WTC11 (cell line): ENCODE measurements around the gene MCF2L. TPM values are rescaled to one million over a fixed set of nuclear protein-coding genes. Genes with fewer than 3 reads are reported as not detected.

Experiments
- ATAC-seq: fragments of 200-7000 bp; cut with Tn5 transposase; 2 replicates; pipeline ENCODE4 v1.10.0; 2021; ENCODE audit warnings: mild to moderate bottlenecking, moderate library complexity
- CTCF ChIA-PET: fragments of 300-600 bp; sonication (Branson Sonifier 250); formaldehyde crosslinking; loops from one replicate; lab custom pipeline; 2021; ENCODE audit warnings: antibody characterized with exemption; lab: Charles Lee
- POLR2A ChIA-PET: fragments of 350-600 bp; sonication (Branson Sonifier 250); formaldehyde crosslinking; loops from one replicate; lab custom pipeline; 2021; ENCODE audit warnings: antibody characterized with exemption; lab: Charles Lee
- DNase-seq: peaks from one replicate; pipeline ENCODE4 v3.0.0; 2021; ENCODE audit warnings: low spot score
- H3K27ac Mint-ChIP-seq: 2 replicates; pipeline ENCODE4 v1.8.0; 2021; ENCODE audit warnings: mixed read lengths
- H3K27me3 Mint-ChIP-seq: 2 replicates; pipeline ENCODE4 v1.8.0; 2021; ENCODE audit warnings: low read depth, mild to moderate bottlenecking, moderate library complexity, mixed read lengths
- H3K36me3 Mint-ChIP-seq: 2 replicates; pipeline ENCODE4 v1.8.0; 2021; ENCODE audit warnings: mixed read lengths
- H3K4me1 Mint-ChIP-seq: 2 replicates; pipeline ENCODE4 v1.8.0; 2022; ENCODE audit warnings: mixed read lengths
- H3K4me3 Mint-ChIP-seq: 2 replicates; pipeline ENCODE4 v1.8.0; 2021; ENCODE audit warnings: mild to moderate bottlenecking, moderate library complexity, mixed read lengths
- H3K9me3 Mint-ChIP-seq: 2 replicates; pipeline ENCODE4 v1.8.0; 2021; ENCODE audit warnings: mixed read lengths
- CREM ChIP-seq: sonication (generic); formaldehyde crosslinking; IDR thresholded peaks from 2 replicates; pipeline ENCODE4 v1.8.1; 2022; ENCODE audit warnings: mild to moderate bottlenecking, missing genetic modification reagents, moderate library complexity
- EMX1 ChIP-seq: fragments of 250-450 bp; sonication (Bioruptor Pico); IDR thresholded peaks from 2 replicates; pipeline ENCODE4 v1.8.0; 2021; ENCODE audit warnings: mild to moderate bottlenecking
- FOXJ3 ChIP-seq: sonication (generic); formaldehyde crosslinking; IDR thresholded peaks from 2 replicates; pipeline ENCODE4 v1.9.0; 2021; ENCODE audit warnings: missing genetic modification reagents, mild to moderate bottlenecking, borderline replicate concordance
- JAZF1 ChIP-seq: fragments of 250-450 bp; sonication (Bioruptor Pico); IDR thresholded peaks from 2 replicates; pipeline ENCODE4 v1.9.0; 2021; ENCODE audit warnings: moderate library complexity, mild to moderate bottlenecking, inconsistent platforms
- MXD4 ChIP-seq: fragments of 250-450 bp; sonication (Bioruptor Pico); IDR thresholded peaks from 2 replicates; pipeline ENCODE4 v1.8.0; 2021; ENCODE audit warnings: mild to moderate bottlenecking, moderate library complexity, borderline replicate concordance
- NFYB ChIP-seq: sonication (generic); formaldehyde crosslinking; conservative IDR thresholded peaks from 2 replicates; pipeline ENCODE4 v1.8.0; 2022; ENCODE audit warnings: low read depth, missing genetic modification reagents
- NR1H2 ChIP-seq: sonication (generic); formaldehyde crosslinking; IDR thresholded peaks from 2 replicates; pipeline ENCODE4 v1.9.0; 2021; ENCODE audit warnings: mild to moderate bottlenecking, moderate library complexity, missing genetic modification reagents
- PRDM15 ChIP-seq: sonication (generic); formaldehyde crosslinking; IDR thresholded peaks from 2 replicates; pipeline ENCODE4 v1.8.0; 2022; ENCODE audit warnings: missing genetic modification reagents
- SMAD4 ChIP-seq: sonication (generic); formaldehyde crosslinking; IDR thresholded peaks from 2 replicates; pipeline ENCODE4 v1.8.0; 2022; ENCODE audit warnings: mild to moderate bottlenecking, missing genetic modification reagents
- SP1 ChIP-seq: sonication (generic); formaldehyde crosslinking; conservative IDR thresholded peaks from 2 replicates; pipeline ENCODE4 v1.8.1; 2022; ENCODE audit warnings: missing genetic modification reagents
- ZMAT4 ChIP-seq: fragments of 250-450 bp; sonication (Bioruptor Pico); IDR thresholded peaks from 2 replicates; pipeline ENCODE4 v1.9.0; 2021; ENCODE audit warnings: mild to moderate bottlenecking
- ZNF219 ChIP-seq: sonication (generic); formaldehyde crosslinking; IDR thresholded peaks from 2 replicates; pipeline ENCODE4 v1.8.0; 2023; ENCODE audit warnings: missing genetic modification reagents, mild to moderate bottlenecking, borderline replicate concordance
- ZNF263 ChIP-seq: sonication (generic); formaldehyde crosslinking; IDR thresholded peaks from 2 replicates; pipeline ENCODE4 v1.8.1; 2022; ENCODE audit warnings: low read depth, mild to moderate bottlenecking, moderate library complexity, missing genetic modification reagents
- ZNF512 ChIP-seq: sonication (generic); formaldehyde crosslinking; IDR thresholded peaks from 2 replicates; pipeline ENCODE4 v1.8.1; 2022; ENCODE audit warnings: missing genetic modification reagents, borderline replicate concordance
- ZNF671 ChIP-seq: fragments of 250-450 bp; sonication (Bioruptor Pico); IDR thresholded peaks from 2 replicates; pipeline ENCODE4 v1.8.0; 2021; ENCODE audit warnings: mild to moderate bottlenecking
- total RNA-seq: library from RNA; stranded (reverse); gene quantifications from 3 replicates; pipeline ENCODE4 v1.2.3, GENCODE V29; 2021

MCF2L gene
- total RNA-seq, 1 experiment from 2014 or later = 34.8 TPM

- TF ChIP-seq SP1 (CRISPR knock-in tag) (no peak), PRDM15 (no peak), ZNF512 (CRISPR knock-in tag) (no peak), ZNF263 (CRISPR knock-in tag) (no peak), NFYB (CRISPR knock-in tag) (no peak), ZNF219 (CRISPR knock-in tag) (no peak), ZNF671 (CRISPR knock-in tag) (no peak), MXD4 (CRISPR knock-in tag) (no peak), JAZF1 (CRISPR knock-in tag) (no peak)
- Mint-ChIP-seq H3K9me3 (peaks cover 20% of the 10 kb centered on the region), H3K27me3 (no peaks in the 10 kb centered on the region), H3K4me1 (peaks cover 20% of the 10 kb centered on the region), H3K4me3 (no peak overlapping the region), H3K36me3 (peaks cover 17% of the 10 kb centered on the region), H3K27ac (no peak overlapping the region)
- ChIA-PET CTCF (no interaction called here), POLR2A (no interaction called here)
- ATAC-seq (no peak), DNase-seq (no peak)
Observed at GRCh38 chr13:112926993-112927392, 42.0 kb upstream of the MCF2L start.

GRCh38 chr13:112928020-112928971 is 40.7 kb upstream of the MCF2L start:
- CTCF ChIA-PET = interaction anchor here (1.6 to 3.6 kb wide), 2 partner anchors 15 to 101 kb away, joined by 7 to 18 read pairs; no protein-coding TSS in a partner anchor
- Mint-ChIP-seq H3K4me1 (peaks cover 21% of the 10 kb centered on the region), H3K4me3 (no peak overlapping the region), H3K9me3 (peaks cover 20% of the 10 kb centered on the region), H3K36me3 (peaks cover 17% of the 10 kb centered on the region), H3K27ac (no peak overlapping the region), H3K27me3 (no peaks in the 10 kb centered on the region)
- TF ChIP-seq NR1H2 = no peak
- POLR2A ChIA-PET = no interaction called here
- DNase-seq = no peak
- ATAC-seq = no peak

GRCh38 chr13:112928972-112929782 is 39.8 kb upstream of the MCF2L start:
- H3K4me3 Mint-ChIP-seq = no peak overlapping the region
- peaks cover 16% of the 10 kb centered on the region for H3K9me3 Mint-ChIP-seq

More at GRCh38 chr13:112928972-112929782, 39.8 kb upstream of the MCF2L start:
- TF ChIP-seq ZMAT4 (CRISPR knock-in tag) (no peak), SMAD4 (no peak), CREM (CRISPR knock-in tag) (no peak), EMX1 (CRISPR knock-in tag) (no peak), JAZF1 (CRISPR knock-in tag) (no peak), FOXJ3 (no peak)
- TF ChIP-seq, all 79 proteins: peak for 0
- ChIA-PET CTCF (interaction anchor here (1.6 to 3.6 kb wide), 2 partner anchors 14 to 100 kb away, joined by 7 to 18 read pairs; no protein-coding TSS in a partner anchor), POLR2A (no interaction called here)
- Mint-ChIP-seq H3K27me3 (no peaks in the 10 kb centered on the region), H3K4me1 (peaks cover 22% of the 10 kb centered on the region), H3K36me3 (peaks cover 13% of the 10 kb centered on the region), H3K27ac (no peak overlapping the region)
- DNase-seq (no peak), ATAC-seq (no peak)
